HEK293 (cell line): ENCODE measurements around the gene RORC.

Experiments used
- CTCF ChIP-seq: fragments of 450-650 bp; formaldehyde crosslinking; IDR thresholded peaks from 2 replicates; pipeline ENCODE4 v1.5.1; 2016; ENCODE audit warnings: missing biosample characterization, missing genetic modification characterization
- IKZF3 ChIP-seq: fragments of 450-650 bp; IDR thresholded peaks from 2 replicates; pipeline ENCODE4 v1.5.0; 2018; ENCODE audit warnings: missing biosample characterization, mild to moderate bottlenecking, missing genetic modification characterization, moderate library complexity
- KLF1 ChIP-seq: fragments of 450-650 bp; formaldehyde crosslinking; IDR thresholded peaks from 2 replicates; pipeline ENCODE4 v1.5.1; 2016; ENCODE audit warnings: missing biosample characterization, missing genetic modification characterization
- ZNF121 ChIP-seq: fragments of 450-650 bp; formaldehyde crosslinking; IDR thresholded peaks from 2 replicates; pipeline ENCODE4 v1.5.1; 2016; ENCODE audit warnings: missing biosample characterization, missing genetic modification characterization
- ZNF138 ChIP-seq: fragments of 450-650 bp; formaldehyde crosslinking; IDR thresholded peaks from 2 replicates; pipeline ENCODE4 v1.5.1; 2016; ENCODE audit warnings: missing biosample characterization, missing genetic modification characterization, borderline replicate concordance
- ZNF302 ChIP-seq: fragments of 450-650 bp; formaldehyde crosslinking; IDR thresholded peaks from 2 replicates; pipeline ENCODE4 v1.5.1; 2016; ENCODE audit warnings: missing biosample characterization, missing genetic modification characterization, low read depth
- TF ChIP-seq, protein P1 (sequence below): sonication (generic); formaldehyde crosslinking; IDR thresholded peaks from 2 replicates; pipeline ENCODE4 v1.8.1; 2022; ENCODE audit warnings: mild to moderate bottlenecking, moderate library complexity, missing genetic modification reagents

DNA sequence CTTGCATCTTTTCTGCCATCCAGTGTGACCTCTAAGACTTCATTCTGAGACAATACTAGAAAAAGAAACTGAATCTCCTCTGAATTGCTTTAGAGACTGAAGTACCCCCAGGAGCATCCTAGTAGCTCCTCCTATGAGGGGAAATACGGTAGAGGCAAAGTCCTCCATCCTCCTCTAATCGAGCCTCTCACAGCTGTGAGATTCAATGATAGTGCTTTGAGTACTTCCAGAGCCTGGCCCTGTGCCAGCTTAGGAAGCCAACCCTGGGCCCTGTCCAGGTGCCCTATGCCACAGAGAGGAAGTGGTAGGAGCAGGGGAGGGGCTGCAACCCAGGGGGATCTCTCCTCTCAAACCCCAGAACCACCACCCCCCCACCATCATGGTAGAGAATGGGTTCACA, 10.7 kb downstream of the RORC start:
- no peak for TF ChIP-seq CTCF
- TF ChIP-seq, protein P1, sequence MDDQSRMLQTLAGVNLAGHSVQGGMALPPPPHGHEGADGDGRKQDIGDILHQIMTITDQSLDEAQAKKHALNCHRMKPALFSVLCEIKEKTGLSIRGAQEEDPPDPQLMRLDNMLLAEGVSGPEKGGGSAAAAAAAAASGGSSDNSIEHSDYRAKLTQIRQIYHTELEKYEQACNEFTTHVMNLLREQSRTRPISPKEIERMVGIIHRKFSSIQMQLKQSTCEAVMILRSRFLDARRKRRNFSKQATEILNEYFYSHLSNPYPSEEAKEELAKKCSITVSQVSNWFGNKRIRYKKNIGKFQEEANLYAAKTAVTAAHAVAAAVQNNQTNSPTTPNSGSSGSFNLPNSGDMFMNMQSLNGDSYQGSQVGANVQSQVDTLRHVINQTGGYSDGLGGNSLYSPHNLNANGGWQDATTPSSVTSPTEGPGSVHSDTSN (CRISPR knock-in tag), result no peak
- no peak for TF ChIP-seq ZNF121
- TF ChIP-seq IKZF3 (tag by site-specific recombination), result no peak
- no peak for TF ChIP-seq ZNF138 (tag by site-specific recombination)
- TF ChIP-seq KLF1 (tag by site-specific recombination), result no peak
- no peak for TF ChIP-seq ZNF302
